ENCODE data around the gene MLF2.
A peak's percentile ranks its signal among the peaks of the same experiment; 100 is the strongest.

MLF2 gene, protein sequence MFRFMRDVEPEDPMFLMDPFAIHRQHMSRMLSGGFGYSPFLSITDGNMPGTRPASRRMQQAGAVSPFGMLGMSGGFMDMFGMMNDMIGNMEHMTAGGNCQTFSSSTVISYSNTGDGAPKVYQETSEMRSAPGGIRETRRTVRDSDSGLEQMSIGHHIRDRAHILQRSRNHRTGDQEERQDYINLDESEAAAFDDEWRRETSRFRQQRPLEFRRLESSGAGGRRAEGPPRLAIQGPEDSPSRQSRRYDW

DNA sequence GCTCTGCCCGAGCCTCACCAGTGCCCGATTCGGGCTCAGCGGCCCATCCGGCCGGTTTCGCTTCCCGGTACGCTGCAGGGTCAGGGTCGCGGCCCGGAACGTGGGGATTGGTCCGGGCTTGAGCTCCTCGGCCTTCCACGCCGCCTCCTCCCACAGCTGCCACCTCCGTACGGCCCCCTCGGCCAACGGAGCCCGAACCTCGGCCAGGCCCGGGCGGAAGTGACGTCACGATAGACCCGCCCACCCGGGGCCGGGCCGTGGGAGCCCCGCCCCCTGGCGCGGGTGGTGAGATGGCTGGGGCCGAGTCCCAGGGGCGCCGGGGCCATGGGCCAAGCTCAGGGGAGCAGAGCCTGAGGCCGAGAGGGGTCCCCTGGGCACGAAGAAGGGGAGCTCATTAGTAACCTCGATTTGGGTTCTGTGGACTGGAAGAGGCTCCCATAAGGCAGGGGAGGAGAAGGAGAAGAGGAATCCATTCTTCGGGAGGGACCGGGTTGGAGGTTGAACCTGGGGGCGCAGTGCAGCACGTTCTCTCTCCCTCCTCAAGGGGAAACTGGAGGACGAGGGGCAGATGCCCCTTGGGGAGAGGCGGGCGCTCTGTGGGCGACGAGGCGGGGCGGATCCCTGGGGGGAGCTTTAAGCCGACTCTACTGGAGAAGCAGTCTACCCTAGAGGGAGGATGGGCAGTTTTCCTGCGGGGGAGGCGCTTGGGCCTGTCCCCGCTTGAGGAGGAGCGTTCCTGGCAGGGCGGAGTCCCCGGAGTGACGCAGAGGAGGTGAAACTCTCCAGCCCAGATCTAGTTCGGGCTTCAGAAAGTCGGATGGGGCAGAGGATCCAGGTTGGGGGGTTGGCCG is at the start of gene MLF2:
Gene MLF2, minus strand, starts transcription at position 221 of the 851 bp plus-strand sequence. CDS start 807 bp downstream, outside the sequence.
- peak; percentile 99 for DNase-seq

DNA sequence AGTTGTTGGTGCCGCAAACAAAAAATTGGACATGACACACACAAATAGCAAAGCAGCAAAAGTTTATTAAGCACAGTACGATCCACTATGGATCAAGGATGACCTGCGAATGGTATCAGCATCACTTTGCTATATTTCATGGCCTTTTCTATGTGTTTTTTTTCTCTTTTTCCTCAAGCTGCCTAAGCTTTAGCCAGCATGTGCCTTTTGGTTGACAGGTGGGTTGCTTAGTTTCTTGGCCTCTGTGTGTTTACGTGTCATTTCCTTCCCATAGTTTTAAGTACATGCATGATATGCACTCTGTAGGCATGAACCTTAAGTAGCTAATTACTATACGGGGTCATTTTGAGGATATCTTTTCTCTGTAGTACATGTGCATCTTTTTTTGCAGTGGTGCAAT is 46.2 kb upstream of the MLF2 start:
- DNase-seq = no peak

DNA sequence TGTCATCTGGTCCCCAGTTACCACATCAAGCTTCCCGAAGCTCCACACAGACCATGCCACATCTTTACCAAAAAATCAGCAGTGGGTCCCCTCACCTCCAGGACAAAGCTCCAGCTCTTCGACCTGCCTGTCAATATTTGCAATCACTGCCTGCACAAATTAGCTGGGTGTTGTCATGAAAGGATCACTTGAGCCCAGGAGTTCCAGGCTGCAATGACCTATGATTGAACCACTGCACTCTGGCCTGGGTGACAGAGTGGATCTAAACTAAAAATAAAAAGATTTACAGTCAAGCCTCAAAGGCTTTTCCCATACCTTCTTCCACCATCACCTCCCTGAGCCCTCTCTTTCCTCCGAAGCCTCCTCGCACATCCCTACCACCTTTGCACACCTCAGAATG is 43.6 kb upstream of the MLF2 start:
- no peak for DNase-seq

DNA sequence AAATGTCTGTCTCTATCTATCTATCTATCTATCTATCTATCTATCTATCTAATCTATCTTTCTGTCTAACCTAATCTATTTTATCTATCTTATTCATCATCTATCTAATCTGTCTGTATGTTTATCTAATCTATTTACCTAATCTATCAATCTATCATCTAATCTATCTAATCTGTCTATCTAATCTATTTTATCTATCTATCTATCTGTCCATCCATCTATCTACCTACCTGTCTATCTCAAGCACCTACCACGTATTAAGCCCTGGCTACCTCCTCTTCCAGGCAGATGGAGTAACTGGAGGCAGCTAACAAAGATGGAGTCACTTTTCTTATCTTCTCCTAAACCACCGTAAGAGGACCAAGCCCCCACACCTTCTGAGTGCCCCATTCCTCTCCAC is 42.1 kb upstream of the MLF2 start:
- no peak for DNase-seq

DNA sequence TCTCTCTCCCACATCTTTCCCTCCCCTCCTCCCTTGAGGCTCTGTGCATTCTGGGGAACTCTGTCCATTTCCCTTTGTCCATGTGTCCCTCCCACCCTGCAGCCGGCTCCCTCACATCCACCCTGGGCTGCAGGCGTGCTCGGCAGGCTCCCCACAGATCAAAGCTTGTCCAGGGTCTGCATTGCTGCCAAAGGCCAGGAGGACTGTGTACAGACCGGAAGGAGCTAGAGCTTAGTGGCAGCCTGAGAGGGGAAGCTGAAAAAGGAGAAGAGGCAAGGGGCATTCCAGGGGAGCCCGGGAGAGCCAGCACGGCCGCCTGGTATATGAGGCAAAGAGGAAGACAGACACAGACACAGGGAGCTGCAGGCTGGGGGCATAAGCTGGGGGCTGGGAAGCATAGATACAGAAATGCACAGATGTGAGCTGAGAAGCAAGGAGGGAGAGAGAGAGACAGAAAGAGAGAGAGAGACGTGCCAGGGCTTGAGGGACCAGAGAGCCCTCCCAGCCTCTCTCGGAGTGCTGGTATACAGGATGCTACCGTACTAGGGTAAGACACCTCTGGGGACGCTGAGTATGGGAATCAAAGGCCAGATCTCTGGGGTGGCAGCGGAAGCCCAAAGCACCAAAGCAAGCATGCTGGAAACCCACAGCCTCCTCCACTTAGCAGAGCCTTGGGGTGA is 39.7 kb upstream of the MLF2 start:
- DNase-seq = no peak

DNA sequence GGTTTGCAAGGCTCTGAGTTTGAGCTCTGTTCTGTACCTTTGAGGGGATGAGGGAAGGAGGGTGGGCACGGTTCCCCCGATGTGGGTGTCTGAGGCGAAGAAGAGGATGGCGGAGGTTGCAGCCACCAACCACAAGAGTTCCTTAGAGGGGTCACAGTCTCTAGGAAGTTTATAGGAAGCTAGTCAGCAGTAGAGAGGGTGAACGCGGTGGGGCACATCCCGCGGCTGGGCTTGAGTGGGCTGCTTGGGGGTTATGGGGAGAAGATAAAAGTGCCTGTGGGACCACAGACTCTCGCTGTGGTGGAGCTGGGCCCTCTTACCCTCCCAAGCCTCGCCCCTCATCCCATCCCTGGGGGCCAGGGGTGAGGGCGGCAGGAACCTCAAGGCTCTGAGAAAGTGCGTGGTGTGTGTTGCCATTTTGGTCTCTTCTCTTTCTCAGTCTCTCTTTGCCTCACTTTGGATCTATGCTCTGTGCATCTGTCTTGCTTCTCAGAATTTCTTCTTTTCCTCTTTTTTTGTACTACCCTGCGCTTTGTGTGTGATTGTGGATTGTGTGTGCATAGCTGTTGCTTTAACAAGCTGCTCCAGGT is 39.1 kb upstream of the MLF2 start:
- no peak for DNase-seq

DNA sequence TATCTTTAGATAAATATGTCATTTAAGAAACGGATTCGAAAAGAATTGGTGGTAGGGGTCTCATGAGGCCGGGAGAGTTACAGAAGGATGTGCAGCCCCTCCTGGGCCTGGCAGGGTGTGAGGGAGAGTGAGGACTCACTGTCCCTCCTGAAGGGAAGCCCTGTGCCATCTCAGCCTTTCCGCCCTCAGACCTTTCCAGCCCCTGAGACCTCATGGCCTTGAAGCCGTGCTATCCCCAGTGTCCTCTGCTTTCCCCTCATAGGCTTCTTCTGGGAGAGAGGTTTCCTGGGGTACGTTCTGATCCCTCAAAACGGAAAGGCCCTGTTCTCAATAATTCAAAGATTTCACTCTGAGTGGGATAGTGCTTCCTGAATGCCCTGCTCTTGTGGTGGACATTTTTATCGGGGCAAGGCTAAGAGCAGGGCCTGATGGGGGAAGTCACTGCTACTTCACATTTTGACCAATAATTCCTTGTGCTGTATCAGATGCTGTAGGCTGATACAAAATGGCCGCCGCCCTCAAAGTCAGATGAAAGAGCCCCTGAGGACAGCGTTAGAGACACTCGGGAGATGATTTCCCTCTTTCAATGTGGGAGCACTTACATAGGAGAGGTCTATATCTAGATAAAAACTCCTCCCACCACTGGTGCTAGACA is 37.7 kb upstream of the MLF2 start:
- DNase-seq = no peak

DNA sequence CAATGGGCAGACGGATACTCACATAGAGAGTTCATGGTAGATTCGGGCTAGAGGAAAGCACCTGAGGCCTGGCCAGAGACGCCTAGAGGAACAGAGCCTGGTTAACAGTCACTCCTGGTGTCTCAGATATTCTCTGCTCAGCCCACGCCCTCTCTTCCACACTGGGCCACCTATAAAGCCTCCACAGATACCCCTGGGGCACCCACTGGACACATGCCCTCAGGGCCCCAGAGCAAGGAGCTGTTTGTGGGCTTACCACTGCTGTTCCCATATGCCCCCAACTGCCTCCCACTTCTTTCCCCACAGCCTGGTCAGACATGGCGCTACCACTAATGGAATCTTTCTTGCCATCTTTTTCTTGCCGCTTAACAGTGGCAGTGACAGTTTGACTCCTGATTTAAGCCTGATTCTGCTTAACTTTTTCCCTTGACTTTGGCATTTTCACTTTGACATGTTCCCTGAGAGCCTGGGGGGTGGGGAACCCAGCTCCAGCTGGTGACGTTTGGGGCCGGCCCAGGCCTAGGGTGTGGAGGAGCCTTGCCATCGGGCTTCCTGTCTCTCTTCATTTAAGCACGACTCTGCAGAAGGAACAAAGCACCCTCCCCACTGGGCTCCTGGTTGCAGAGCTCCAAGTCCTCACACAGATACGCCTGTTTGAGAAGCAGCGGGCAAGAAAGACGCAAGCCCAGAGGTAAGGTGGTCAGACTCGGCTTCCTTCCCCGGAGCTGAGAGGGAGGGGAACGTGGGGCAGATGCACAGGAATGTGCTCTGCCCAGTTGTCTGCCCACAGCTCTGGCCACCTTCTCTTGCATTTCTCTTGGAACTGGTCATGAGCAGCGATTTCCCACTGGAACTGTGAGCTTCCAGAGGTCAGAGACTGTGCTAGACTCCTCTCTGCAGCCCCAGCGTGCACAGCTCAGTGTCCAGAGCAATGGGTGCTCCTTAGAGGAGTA is 36.3 kb upstream of the MLF2 start, which contains the start of gene CD4:
Gene CD4, plus strand, starts transcription at position 557 of the 953 bp plus-strand sequence. CDS start 10,611 bp downstream, outside the sequence.
- DNase-seq = no peak

DNA sequence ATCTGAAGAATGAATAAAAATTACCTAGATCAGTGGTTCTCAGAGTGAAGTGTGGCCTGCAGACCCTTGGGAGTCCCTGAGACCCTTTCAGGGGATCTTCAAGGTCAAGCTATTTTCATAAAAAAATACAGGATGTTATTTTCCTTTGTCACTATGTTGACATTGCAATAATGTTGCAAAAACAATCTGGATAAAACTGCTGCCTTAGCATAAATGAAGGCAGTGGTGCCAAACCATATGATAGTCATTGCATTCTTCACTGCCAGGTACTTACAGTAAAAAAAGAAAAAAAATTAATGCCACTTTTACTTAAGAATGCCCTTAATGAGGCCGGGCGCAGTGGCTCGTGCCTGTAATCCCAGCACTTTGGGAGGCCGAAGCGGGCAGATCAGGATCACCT is 34.4 kb upstream of the MLF2 start:
- no peak for DNase-seq

DNA sequence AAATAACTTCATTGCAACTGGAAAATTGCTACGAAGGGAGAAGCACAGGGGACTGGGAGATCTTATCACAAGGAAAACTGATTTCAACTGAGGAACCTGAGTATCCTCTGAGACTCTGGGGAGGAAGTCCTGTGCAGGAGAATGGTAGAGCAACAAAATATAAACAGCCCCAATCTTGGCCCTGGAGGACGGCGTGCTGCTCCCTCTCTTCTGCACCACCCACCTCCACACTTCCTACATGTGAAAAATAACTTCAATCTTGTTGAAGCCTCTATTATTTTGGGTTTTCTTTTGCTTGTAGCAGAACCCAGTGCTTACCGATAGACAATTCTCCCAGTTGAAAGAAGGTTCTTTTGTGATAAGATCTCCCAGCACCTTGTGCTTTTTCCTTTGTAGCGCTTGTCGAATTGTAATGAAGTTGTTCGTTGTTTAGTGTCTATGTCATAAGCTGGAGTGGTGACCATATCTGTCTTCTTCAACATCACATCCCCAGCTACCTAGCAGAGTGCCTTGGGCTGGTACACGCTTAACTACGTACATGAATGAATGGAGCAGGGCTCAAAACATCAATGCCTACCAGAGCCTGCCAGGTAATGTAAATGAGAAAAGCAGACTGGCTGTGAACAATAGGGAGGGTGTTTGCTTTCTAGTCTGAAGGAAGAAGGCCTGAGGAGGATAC is 33.6 kb upstream of the MLF2 start:
- DNase-seq = no peak

DNA sequence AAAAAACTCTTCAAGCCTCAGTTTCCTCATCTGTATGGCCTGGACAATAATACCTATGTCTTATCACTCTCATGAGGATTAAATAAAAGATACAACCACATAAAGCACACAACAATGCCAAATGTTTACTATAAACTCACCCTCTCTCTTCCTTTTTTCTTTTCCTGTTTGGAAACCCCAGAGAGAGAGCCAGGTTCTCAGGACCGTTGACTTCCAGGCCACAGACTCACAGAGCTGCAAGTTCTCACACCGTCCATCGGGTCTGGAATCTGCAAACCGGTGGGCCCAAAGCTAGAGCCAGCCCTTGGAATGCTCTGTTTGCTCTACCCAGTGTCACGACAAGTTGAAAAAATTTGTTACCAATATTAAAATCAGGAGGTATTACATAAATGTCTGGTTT is 31.8 kb upstream of the MLF2 start:
- no peak for DNase-seq

DNA sequence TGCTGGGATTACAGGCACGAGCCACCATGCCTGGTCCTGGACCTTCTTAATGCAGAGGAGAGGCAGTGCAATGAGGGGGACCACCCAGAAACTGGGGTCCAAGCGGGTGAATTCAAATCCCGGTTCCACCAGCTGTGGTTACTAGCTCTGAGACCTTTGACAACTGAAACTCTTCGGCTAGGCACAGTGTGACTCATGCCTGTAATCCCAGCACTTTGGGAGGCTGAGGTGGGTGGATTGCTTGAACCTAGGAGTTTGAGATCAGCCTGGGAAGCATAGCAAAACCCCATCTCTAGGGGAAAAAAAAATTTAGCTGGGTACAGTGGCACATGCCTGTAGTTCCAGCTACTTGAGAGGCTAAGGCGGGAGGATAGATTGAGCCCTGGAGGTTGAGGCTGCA is 31.4 kb upstream of the MLF2 start:
- DNase-seq = no peak

DNA sequence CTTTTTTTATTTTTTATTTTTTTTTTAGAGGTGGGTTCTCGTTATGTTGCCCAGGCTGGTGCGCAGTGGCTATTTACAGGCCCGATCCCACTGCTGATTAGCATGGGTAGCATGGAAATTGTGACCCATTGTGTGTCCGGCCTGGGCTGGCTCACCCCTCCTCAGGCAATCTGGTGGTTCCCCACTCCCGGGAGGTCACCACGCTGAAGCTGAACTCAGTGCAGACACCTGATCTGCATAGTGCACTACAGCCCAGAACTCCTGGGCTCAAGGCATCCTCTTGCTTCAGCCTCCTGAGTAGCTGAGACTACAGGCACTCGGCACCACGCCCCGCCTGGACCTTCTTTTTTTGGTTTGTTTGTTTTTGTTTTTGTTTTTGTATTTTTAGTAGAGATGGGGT is 30.9 kb upstream of the MLF2 start:
- no peak for DNase-seq

DNA sequence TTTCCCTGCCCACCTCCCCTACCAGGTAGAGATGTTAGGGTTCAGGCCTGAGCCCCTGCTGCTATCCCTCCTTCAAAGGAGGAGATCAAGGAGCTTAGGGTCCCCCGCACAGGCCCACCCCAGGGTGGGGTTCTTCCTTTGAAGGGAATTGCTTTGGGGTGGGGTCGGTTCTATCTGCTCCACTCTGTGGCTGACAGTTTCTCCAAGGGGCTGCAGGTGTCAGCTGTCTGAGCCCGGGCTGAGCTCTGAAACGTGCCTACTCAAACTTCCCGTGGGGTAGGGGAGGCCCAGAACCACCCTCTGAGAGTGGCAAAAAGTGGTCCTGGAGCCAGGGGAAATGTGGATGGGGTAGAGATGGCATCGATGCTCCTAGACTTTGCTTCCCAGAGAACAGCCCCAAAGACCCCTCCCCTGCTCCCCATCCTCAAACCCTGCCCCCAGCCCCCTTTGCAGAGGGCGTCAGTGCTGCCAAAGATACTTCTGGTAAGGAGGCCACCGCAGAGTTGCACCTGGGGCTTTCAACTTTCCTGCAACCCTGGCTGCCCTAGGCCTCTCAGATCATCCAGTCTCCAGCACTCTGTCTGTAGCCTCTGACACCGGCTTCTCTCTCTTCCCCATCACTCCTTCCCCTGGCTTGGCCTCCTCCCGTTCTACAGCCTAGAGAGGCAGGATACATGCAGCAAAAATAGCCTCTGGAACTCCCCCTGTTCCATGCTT is 30.1 kb upstream of the MLF2 start:
- DNase-seq = no peak

DNA sequence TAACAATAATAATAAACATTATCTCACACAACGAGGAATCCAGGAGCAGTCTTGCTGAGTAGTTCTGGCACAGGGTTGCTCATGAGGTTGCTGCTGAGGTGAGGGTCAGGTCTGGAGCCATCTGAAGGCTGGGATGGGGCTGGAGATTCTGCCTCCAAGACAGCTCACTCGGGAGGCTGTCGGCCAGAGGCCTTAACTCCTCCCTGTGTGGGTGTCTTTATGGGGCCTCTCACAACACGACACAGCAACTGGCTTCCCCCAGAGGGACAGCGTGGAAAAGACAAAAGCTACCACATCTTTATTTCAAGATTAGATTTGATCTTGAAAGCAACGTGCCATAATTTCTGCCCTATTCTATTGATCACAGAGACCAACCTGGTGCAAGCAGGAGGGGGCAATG is 29.2 kb upstream of the MLF2 start:
- no peak for DNase-seq

DNA sequence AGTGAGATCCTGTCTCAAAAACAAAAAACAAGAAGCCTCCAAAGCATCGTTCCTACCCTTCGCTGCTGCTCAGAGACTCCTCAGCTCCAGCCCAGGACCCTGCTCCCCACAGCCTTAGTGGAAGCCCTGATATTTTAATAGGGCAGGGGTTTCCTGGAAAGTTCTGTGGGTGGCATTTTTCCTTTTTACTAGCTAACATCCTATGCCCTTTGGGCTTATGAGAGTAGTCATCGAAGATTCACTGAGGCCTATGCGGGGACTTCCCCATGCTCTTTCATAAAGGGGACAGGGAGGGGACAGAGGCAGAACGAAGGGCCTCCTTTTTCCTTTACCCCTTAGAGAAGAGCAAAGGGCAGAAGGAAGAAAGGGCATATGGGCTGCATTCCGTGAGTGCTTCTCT is 27.6 kb upstream of the MLF2 start:
- no peak for DNase-seq

DNA sequence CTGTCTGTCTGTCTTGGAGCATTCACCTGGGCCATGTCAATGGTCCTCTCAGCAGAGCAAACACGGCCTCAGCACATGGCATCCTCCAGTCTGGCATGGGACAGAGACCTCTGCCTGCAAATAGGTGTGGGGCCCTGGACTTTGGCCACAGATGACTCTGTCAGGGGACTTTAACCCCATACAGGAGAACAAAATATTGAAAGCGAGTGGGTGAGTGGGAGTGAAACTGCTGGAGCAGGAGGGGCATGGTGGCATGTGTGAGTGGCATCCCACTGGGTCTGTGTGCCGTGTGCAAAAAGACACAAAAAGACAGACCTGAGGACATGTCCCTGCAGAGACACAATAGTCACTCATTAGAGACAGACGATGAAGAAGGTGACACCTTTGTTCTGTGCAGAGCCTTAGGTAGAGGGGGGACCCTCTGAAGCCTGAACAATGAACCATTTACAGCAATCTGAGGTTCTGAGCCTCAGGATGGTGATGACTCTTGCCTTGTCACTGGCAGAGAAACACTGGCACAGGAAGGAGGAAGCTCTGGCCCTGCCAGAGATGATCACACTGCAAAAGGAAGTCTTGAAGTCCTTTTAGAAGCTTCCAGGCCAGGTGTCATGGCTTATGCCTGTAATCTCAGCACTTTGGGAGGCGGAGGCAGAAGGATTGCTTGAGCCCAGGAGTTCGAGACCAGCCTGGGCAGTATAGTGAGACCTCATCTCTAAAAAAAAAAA is 26.9 kb upstream of the MLF2 start:
- no peak for DNase-seq

DNA sequence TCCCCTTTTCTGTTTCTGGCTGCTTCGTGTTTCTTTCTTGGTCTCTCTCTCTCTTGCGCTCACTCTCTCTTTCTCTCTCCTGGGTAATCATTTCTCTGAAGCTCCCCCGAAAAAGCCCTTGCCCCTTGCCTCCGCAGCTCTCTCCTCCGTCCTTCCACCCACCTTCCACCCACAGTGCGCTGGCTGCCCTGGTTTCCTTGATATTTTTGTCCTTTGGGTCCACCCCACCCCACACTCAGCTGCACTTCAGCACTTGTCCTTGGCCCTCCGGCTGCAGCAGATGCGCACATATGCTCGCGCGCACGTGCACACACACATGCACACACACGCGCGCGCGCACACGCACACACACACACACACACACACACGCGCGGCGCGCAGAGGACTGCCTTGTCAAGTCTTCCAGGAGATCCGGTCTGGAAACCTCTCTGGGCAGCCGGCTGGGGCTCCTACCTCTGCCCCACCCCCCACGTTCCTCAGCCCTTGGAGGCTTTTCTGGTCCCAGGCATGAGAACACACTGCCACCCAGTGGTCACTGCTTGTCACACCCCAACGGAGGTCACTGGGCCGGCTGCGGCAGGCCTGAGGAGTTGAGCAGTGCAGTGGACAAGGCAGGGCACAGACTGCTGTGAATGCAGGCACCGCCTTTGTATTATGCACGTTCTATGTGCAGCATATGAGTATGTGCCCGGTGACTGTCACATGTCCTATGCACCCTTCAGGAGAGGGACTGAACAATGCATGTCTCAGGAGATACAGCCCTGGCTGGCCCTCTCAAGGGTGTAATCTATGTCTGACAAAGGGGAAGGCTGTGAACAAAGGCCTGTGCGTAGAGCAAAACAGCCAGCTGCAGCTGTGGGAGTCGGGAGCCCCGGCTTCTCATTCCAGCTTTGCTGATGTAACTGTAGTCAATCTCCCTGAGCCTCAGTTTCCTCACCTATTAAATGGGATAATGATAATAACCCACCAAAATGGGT is 25.9 kb upstream of the MLF2 start:
- DNase-seq = peak; percentile 93

All from activated CD8-positive, alpha-beta memory T cell treated with anti-CD3 and anti-CD28 coated beads, Interleukin-2, amount 50 U/mL, for 48 hours (primary cell).